NB4 (cell line): ENCODE measurements around the gene PDCD1.

Experiments used
- DNase-seq: peaks from one replicate; pipeline ENCODE4 v3.0.0; 2010; ENCODE audit warnings: low read depth
- H3K4me3 ChIP-seq: one replicate; pipeline ENCODE4 v1.5.1; 2011; ENCODE audit warnings: mild to moderate bottlenecking, low read depth, low read length, moderate library complexity
- MYC ChIP-seq: IDR thresholded peaks from 2 replicates; pipeline ENCODE4 v1.6.1; 2011; ENCODE audit warnings: low read depth, low read length
- POLR2A ChIP-seq: IDR thresholded peaks from 2 replicates; pipeline ENCODE4 v1.6.1; 2011; ENCODE audit warnings: mild to moderate bottlenecking; ENCODE audit not compliant: insufficient read length; ENCODE audit errors: extremely low read depth
- TF ChIP-seq, protein P1 (sequence below): IDR thresholded peaks from 2 replicates; pipeline ENCODE4 v1.6.1; 2011; ENCODE audit warnings: low read depth, low read length
- TF ChIP-seq, protein P2 (sequence below): IDR thresholded peaks from one replicate; pipeline ENCODE4 v1.5.1; 2012; ENCODE audit warnings: low read depth, low read length

Gene PDCD1

GRCh38 chr2:241895427-241895711, 36.7 kb upstream of the PDCD1 start:
- no peak for DNase-seq
- TF ChIP-seq POLR2A (no peak), MYC (no peak)
- TF ChIP-seq, protein P1, sequence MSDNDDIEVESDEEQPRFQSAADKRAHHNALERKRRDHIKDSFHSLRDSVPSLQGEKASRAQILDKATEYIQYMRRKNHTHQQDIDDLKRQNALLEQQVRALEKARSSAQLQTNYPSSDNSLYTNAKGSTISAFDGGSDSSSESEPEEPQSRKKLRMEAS, result no peak
- TF ChIP-seq, protein P2, sequence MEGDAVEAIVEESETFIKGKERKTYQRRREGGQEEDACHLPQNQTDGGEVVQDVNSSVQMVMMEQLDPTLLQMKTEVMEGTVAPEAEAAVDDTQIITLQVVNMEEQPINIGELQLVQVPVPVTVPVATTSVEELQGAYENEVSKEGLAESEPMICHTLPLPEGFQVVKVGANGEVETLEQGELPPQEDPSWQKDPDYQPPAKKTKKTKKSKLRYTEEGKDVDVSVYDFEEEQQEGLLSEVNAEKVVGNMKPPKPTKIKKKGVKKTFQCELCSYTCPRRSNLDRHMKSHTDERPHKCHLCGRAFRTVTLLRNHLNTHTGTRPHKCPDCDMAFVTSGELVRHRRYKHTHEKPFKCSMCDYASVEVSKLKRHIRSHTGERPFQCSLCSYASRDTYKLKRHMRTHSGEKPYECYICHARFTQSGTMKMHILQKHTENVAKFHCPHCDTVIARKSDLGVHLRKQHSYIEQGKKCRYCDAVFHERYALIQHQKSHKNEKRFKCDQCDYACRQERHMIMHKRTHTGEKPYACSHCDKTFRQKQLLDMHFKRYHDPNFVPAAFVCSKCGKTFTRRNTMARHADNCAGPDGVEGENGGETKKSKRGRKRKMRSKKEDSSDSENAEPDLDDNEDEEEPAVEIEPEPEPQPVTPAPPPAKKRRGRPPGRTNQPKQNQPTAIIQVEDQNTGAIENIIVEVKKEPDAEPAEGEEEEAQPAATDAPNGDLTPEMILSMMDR, result no peak
- no peak overlapping the region for H3K4me3 ChIP-seq

DNA sequence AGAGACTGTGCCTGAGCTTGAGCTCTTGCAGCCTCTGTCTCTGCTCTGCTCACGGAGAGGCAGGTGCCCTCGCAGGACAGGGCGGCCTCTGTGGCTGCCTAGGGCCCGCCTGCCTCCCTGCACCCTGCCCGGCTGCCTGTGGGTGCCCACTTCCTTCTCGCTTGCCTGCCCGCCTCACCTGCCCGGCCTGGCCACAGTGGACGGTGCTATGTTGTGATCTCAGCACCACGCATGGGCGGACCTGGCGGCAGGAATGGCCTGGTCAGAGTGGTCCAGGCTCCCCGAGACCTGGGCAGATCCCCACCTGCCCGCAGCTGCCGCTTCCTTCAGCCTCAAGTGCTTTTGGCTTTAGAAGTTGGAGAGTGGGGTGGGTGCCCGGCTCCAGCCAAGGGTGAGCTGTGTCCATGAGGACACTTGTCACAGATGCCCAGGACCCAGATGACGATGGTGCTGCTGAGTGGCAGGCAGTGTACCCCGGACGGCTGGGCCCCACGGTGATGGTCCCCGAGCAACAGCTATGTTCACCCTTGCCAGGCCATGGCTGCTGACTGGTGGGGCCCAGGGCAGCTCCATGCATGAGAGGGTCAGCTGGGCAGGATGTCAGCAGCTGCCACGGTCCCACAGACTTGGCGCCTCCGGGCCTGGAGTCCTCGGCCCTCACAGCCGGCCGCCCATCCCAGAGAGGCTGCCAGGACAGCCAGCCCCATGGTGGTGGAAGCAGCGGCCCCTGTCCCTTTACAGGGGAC, 36.2 kb upstream of the PDCD1 start:
- DNase-seq, result no peak
- no peak overlapping the region for H3K4me3 ChIP-seq
- TF ChIP-seq POLR2A (no peak), MYC (no peak)
- TF ChIP-seq, protein P2, result no peak
- TF ChIP-seq, protein P1, result no peak

DNA sequence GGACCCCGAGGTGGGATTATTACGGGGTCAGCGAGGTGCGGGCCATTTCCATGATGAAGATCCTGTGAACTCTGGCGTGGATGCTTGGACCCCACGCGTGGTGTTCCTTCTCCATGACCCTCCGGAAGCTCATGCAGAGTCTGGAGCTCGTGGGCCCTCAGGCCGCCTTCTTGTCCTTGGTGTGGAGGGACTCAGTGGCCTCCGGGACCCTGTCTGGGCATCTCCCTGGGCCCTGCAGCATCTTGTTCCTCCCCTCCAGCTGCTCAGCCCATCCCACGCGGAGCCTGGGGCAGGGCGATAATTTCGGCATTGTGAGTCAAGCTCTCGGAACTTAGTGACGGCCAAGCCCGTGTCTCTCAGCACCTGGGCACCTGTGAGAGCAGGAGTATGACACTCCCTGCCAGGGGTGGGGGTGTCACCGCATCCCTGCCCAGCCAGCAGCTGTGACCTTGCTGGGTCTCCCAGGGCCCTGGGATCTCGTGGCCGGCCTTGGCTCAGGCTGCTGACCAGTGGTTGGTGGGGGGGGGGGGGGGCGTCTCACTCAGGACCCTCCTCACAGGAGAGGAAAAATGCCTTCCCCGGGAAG, 35.5 kb upstream of the PDCD1 start:
- DNase-seq, result no peak
- TF ChIP-seq, protein P1, result no peak
- no peak for TF ChIP-seq MYC
- TF ChIP-seq, protein P2, result no peak
- TF ChIP-seq POLR2A, result no peak
- H3K4me3 ChIP-seq, result no peak overlapping the region

DNA sequence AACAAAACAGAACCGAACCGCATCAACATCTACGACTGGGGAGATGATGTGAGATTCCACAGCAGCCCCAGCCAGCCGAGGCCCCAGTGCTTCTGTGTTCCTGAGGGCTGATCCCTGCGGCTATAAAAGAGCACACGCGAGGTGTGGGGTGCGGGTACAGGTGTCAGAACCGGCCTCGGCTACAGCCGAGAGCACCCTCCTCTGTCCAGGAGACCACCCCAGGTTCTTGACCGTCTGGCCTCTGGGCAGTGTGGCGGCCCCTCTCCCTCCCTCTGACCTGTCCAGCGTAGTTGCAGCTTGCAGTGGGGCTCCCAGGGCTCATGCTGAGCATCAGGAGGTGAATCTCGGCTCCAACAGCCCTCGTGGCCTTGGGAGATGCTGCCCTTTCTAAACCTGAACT, 34.6 kb upstream of the PDCD1 start:
- TF ChIP-seq, protein P1, result no peak
- TF ChIP-seq, protein P2, result no peak
- TF ChIP-seq POLR2A, result no peak
- no peak for TF ChIP-seq MYC
- no peak overlapping the region for H3K4me3 ChIP-seq
- no peak for DNase-seq

GRCh38 chr2:241892299-241893137, 33.8 kb upstream of the PDCD1 start:
- H3K4me3 ChIP-seq, result no peak overlapping the region
- no peak for TF ChIP-seq POLR2A
- TF ChIP-seq MYC, result no peak
- TF ChIP-seq, protein P2, result no peak
- TF ChIP-seq, protein P1, result no peak
- no peak for DNase-seq
